Heart left ventricle (tissue), 13 donors: Measurements from ENCODE around the gene RAD51B.

Source experiments
- CTCF ChIP-seq, 12 donors: fragments of 200-600 bp; sonication (generic) in 4 of 12; IDR thresholded peaks; one replicate each; pipeline versions ENCODE4 v1.5.0 to v1.8.0; 2018 to 2022; ENCODE audit warnings: antibody characterized with exemption in 12 of 12, mild to moderate bottlenecking in 5 of 12
- POLR2A ChIP-seq, 2 donors: fragments of 450-650 bp; IDR thresholded peaks; one replicate each; pipeline ENCODE4 v1.6.1; 2017; ENCODE audit warnings: antibody characterized with exemption in 2 of 2, mild to moderate bottlenecking in 2 of 2, moderate library complexity in 2 of 2
- donor health status: ischemic (EF 13 %, LVEDD 7.1; RV severe dilation, severe dysfunction).
- donor health status: DM: no; HTN: yes; CAD: no.
- donor health status: DM: no; HTN: no; CAD: no.
- donor health status: ischemic (EF 25% LVEDD 6.9; RV normal size, moderate dysfunction).
- donor health status: ischemic (EF 25% LVEDD 5.7; RV mildly dilated, moderate dysfunction).
- donor health status: ischemic (EF 35%, LVEDD 5.7; RV mildly dilated, moderate dysfunction).
- donor health status: nonischemic (EF 11% LVEDD 7.7; RV severe dilation, severe dysfunction).
- donor health status: DM: yes; HTN: yes; CAD: no.
- donor health status: PGD.
- donor health status: ischemic (EF 29% LVEDD 5.4; RV normal size, mild dysfunction).
- donor health status: nonischemic (EF 23%, LVEDD 6.1; RV moderate dilation, normal function).

- no peak for TF ChIP-seq CTCF (IDR thresholded peaks at IDR 0.05)
- no peak for TF ChIP-seq POLR2A (IDR thresholded peaks at IDR 0.05)
Observed at GRCh38 chr14:68015356-68016254, 196.0 kb downstream of the RAD51B start.
